ENCODE measurements around the gene TNFRSF12A. TPM values are rescaled to one million over a fixed set of nuclear protein-coding genes. Genes with fewer than 3 reads are reported as not detected.

The TNFRSF12A gene
- total and polyA plus RNA-seq, 2 of the 4 experiments (the other 2 are of a cell fraction), result 103 to 304 TPM

GRCh38 chr16:3047387-3047720 is 27.2 kb downstream of the TNFRSF12A start:
- 10% methylated on average over 2 of the region's 13 CpGs; no CpG with 5 or more reads in 1 of the 2 experiments for WGBS, 2 experiments (ENCODE audit: extremely low coverage in 2 of 2, insufficient read length in 1 of 2)

More at GRCh38 chr16:3047387-3047720, 27.2 kb downstream of the TNFRSF12A start:
- CTCF ChIA-PET, result interaction anchor here (0.6 to 2.0 kb wide), 3 partner anchors 12 to 54 kb away, joined by 3 to 7 read pairs (median 4); no protein-coding TSS in a partner anchor
- Histone ChIP-seq H4K8ac (ENCODE audit: low read depth in 2 of 2, low read length in 2 of 2) (no peak overlapping the region), H3K4me2 (ENCODE audit: low read depth, low read length) (no peak overlapping the region), H3K4me1 (ENCODE audit: control insufficient read depth, insufficient read depth, low read length) (no peaks in the 10 kb centered on the region; the same call in 1 of the 2 replicates), H3K4me3 (ENCODE audit: insufficient read depth, low read depth, low read length) (no peak overlapping the region), H2BK15ac (ENCODE audit: low read depth, low read length) (no peak overlapping the region), H2BK20ac (ENCODE audit: low read depth, low read length) (no peak overlapping the region), H3K79me1 (ENCODE audit: low read depth in 1 of 2, low read length in 2 of 2) (no peaks in the 10 kb centered on the region), H3K18ac (ENCODE audit: low read depth, low read length) (no peak overlapping the region), H2BK5ac (ENCODE audit: low read depth, low read length, poor library complexity, severe bottlenecking) (no peak overlapping the region), H4K20me1 (ENCODE audit: insufficient read depth, low read length) (no peaks in the 10 kb centered on the region), H3K56ac (ENCODE audit: extremely low read depth, insufficient read depth, low read length) (no peak overlapping the region), H3K14ac (replicated peaks; ENCODE audit: low read depth, low read length) (no peak overlapping the region), H3K27ac (ENCODE audit: insufficient read depth, low read length) (no peak overlapping the region), H3K9me1 (ENCODE audit: insufficient read depth, low read length) (no peaks in the 10 kb centered on the region), H4K5ac (ENCODE audit: low read depth, low read length) (no peak overlapping the region), H2AK5ac (ENCODE audit: low read depth, low read length) (no peak overlapping the region), H3K36me3 (ENCODE audit: control insufficient read depth, insufficient read depth, low read length) (no peaks in the 10 kb centered on the region), H3K4ac (ENCODE audit: low read depth, low read length) (no peak overlapping the region), H3K9ac (ENCODE audit: low read depth, low read length) (no peak overlapping the region), H2AFZ (replicated peaks; ENCODE audit: low read length, poor library complexity) (no peak overlapping the region), H3K27me3 (ENCODE audit: control insufficient read depth, insufficient read depth, low read length) (peaks cover 67% of the 10 kb centered on the region), H2BK120ac (ENCODE audit: low read depth, low read length) (no peak overlapping the region), H4K91ac (ENCODE audit: insufficient read depth, low read depth, low read length) (no peak overlapping the region), H3K23ac (ENCODE audit: low read depth, low read length) (no peak overlapping the region), H3K9me3 (ENCODE audit: control insufficient read depth, insufficient read depth, low read length) (no peaks in the 10 kb centered on the region; the same call in 1 of the 2 replicates), H2AK9ac (replicated peaks; ENCODE audit: low read depth, low read length, poor library complexity) (no peak overlapping the region)
- POLR2A ChIA-PET (ENCODE audit: unreplicated experiment), result no interaction called here
- intact Hi-C loops (cut with micrococcal nuclease) (no loop called here), dilution Hi-C loops (cut with HindIII; ENCODE audit: low sequenced_read_pairs, unreplicated experiment) (no loop called here), in situ Hi-C loops (cut with MboI; ENCODE audit: low sequenced_read_pairs) (no loop called here)
- BruUV-seq (replicated peaks), result no TSS peak
- no peak for ATAC-seq (ENCODE audit: low read depth)
- no peak for TF ChIP-seq POLR2A (IDR thresholded peaks at IDR 0.05; ENCODE audit: low read depth, low read length)
- no peak for TF ChIP-seq RCOR1 (IDR thresholded peaks at IDR 0.05; ENCODE audit: insufficient replicate concordance, low read length)
- TF ChIP-seq SMC3 (IDR thresholded peaks at IDR 0.05; ENCODE audit: low read depth, low read length), result no peak
- no peak for TF ChIP-seq CHD1 (IDR thresholded peaks at IDR 0.05; ENCODE audit: low read depth, low read length)
- no peak for TF ChIP-seq CEBPB (IDR thresholded peaks at IDR 0.05; ENCODE audit: low read depth, low read length)
- no peak for TF ChIP-seq MAZ (IDR thresholded peaks at IDR 0.05; ENCODE audit: borderline replicate concordance, low read depth, low read length)
- no peak for TF ChIP-seq RFX5 (IDR thresholded peaks at IDR 0.05; ENCODE audit: low read depth, low read length)
- TF ChIP-seq MAFK (IDR thresholded peaks at IDR 0.05; ENCODE audit: low read depth, low read length), result no peak
- no peak for TF ChIP-seq BHLHE40 (IDR thresholded peaks at IDR 0.05; ENCODE audit: low read depth, low read length)
- no peak for TF ChIP-seq FOS (IDR thresholded peaks at IDR 0.05; ENCODE audit: low read depth, low read length)
- TF ChIP-seq, protein P1, sequence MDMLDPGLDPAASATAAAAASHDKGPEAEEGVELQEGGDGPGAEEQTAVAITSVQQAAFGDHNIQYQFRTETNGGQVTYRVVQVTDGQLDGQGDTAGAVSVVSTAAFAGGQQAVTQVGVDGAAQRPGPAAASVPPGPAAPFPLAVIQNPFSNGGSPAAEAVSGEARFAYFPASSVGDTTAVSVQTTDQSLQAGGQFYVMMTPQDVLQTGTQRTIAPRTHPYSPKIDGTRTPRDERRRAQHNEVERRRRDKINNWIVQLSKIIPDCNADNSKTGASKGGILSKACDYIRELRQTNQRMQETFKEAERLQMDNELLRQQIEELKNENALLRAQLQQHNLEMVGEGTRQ (IDR thresholded peaks at IDR 0.05; ENCODE audit: low read depth, low read length), result no peak
- TF ChIP-seq RAD21 (IDR thresholded peaks at IDR 0.05; ENCODE audit: low read length), result no peak
- no peak for TF ChIP-seq ELK1 (IDR thresholded peaks at IDR 0.05; ENCODE audit: borderline replicate concordance, low read depth, low read length)
- TF ChIP-seq, protein P2, sequence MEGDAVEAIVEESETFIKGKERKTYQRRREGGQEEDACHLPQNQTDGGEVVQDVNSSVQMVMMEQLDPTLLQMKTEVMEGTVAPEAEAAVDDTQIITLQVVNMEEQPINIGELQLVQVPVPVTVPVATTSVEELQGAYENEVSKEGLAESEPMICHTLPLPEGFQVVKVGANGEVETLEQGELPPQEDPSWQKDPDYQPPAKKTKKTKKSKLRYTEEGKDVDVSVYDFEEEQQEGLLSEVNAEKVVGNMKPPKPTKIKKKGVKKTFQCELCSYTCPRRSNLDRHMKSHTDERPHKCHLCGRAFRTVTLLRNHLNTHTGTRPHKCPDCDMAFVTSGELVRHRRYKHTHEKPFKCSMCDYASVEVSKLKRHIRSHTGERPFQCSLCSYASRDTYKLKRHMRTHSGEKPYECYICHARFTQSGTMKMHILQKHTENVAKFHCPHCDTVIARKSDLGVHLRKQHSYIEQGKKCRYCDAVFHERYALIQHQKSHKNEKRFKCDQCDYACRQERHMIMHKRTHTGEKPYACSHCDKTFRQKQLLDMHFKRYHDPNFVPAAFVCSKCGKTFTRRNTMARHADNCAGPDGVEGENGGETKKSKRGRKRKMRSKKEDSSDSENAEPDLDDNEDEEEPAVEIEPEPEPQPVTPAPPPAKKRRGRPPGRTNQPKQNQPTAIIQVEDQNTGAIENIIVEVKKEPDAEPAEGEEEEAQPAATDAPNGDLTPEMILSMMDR (conservative IDR thresholded peaks at IDR 0.05; ENCODE audit: low read depth, low read length), result no peak
- no peak for TF ChIP-seq MXI1 (IDR thresholded peaks at IDR 0.05; ENCODE audit: borderline replicate concordance, low read depth, low read length)
- no peak for TF ChIP-seq NFE2L2 (IDR thresholded peaks at IDR 0.05; ENCODE audit: low read depth, low read length)
- DNase-seq, result no peak

Data from IMR-90 (cell line).